Smooth muscle cell (in vitro differentiated cells): ENCODE measurements around the gene PRIM2. TPM values are rescaled to one million over a fixed set of nuclear protein-coding genes. Genes with fewer than 3 reads are reported as not detected.
"Not testable (repeated sequence)": the region's sequence is repeated elsewhere in the genome, so short reads cannot be mapped to it uniquely, and the experiment has no call there.

Source experiments
- DNase-seq: peaks from one replicate; lab custom pipeline; 2025; ENCODE audit not compliant: unreplicated experiment; lab: John Stamatoyannopoulos, UW
- H2AFZ ChIP-seq: fragments of 200-600 bp; sonication (generic); 2 replicates; pipeline ENCODE4 v1.6.0; 2016; ENCODE audit warnings: antibody characterized with exemption, low read depth, mild to moderate bottlenecking
- H3F3A ChIP-seq: fragments of 200-600 bp; sonication (generic); 2 replicates; pipeline ENCODE4 v1.6.0; 2017; ENCODE audit warnings: antibody characterized with exemption, low read depth
- H3K27ac ChIP-seq: fragments of 200-600 bp; sonication (generic); 2 replicates; pipeline ENCODE4 v1.5.1; 2016; ENCODE audit warnings: low read depth, mild to moderate bottlenecking
- H3K27me3 ChIP-seq: fragments of 200-600 bp; sonication (generic); 2 replicates; pipeline ENCODE4 v1.6.1; 2016; ENCODE audit warnings: low read depth, mild to moderate bottlenecking
- H3K36me3 ChIP-seq: fragments of 200-600 bp; sonication (generic); 2 replicates; pipeline ENCODE4 v1.5.1; 2016; ENCODE audit warnings: low read depth
- H3K4me1 ChIP-seq: fragments of 200-600 bp; sonication (generic); 2 replicates; pipeline ENCODE4 v1.5.1; 2016; ENCODE audit warnings: low read depth
- H3K4me2 ChIP-seq: fragments of 200-600 bp; sonication (generic); 2 replicates; pipeline ENCODE4 v1.6.0; 2016; ENCODE audit warnings: mild to moderate bottlenecking
- H3K4me3 ChIP-seq: fragments of 200-600 bp; sonication (generic); 2 replicates; pipeline ENCODE4 v1.5.1; 2016; ENCODE audit warnings: mild to moderate bottlenecking
- H3K79me2 ChIP-seq: fragments of 200-600 bp; sonication (generic); 2 replicates; pipeline ENCODE4 v1.6.0; 2016; ENCODE audit warnings: low read depth, mild to moderate bottlenecking
- H3K9ac ChIP-seq: fragments of 200-600 bp; sonication (generic); 2 replicates; pipeline ENCODE4 v1.6.0; 2016; ENCODE audit warnings: low read depth
- H3K9me3 ChIP-seq: fragments of 200-600 bp; sonication (generic); replicated peaks from 2 replicates; pipeline ENCODE4 v1.5.1; 2016; ENCODE audit warnings: low read depth
- H4K20me1 ChIP-seq: fragments of 200-600 bp; sonication (generic); 2 replicates; pipeline ENCODE4 v1.6.0; 2016; ENCODE audit warnings: low read depth
- WGBS: methylation state at CpG from one replicate; pipeline ENCODE4 v1.1.7; 2016; ENCODE audit warnings: low lambda C conversion rate; 5-methylcytosine and 5-hydroxymethylcytosine counted together
- polyA plus RNA-seq: library from polyadenylated mRNA; unstranded; fragments of >200 nt; fragmentation: Nextera tagmentation; extraction: Ambion mirVana; gene quantifications from 2 replicates; pipeline ENCODE4 v1.2.1, GENCODE V29; 2016
- total RNA-seq: library from RNA; depleted of rRNA; stranded (reverse); fragments of >200 nt; gene quantifications from 2 replicates; pipeline ENCODE4 v1.2.3, GENCODE V29; 2014

The PRIM2 gene
- total and polyA plus RNA-seq, 2 experiments from 2014 or later, result 6.3 to 13.7 TPM

GRCh38 chr6:57358319-57358718 is 40.9 kb downstream of the PRIM2 start:
- H3K4me2 ChIP-seq, DNase-seq, H3K4me1 ChIP-seq, H3K36me3 ChIP-seq, H3K27ac ChIP-seq, H3K4me3 ChIP-seq, H3K27me3 ChIP-seq, H3K79me2 ChIP-seq, H3K9ac ChIP-seq, H3F3A ChIP-seq, H4K20me1 ChIP-seq, H2AFZ ChIP-seq, H3K9me3 ChIP-seq: not testable (repeated sequence)

- not testable (repeated sequence) for H3K27me3 ChIP-seq, DNase-seq, H3K4me1 ChIP-seq, H2AFZ ChIP-seq, H3K79me2 ChIP-seq, H4K20me1 ChIP-seq, H3K9me3 ChIP-seq, H3F3A ChIP-seq, H3K9ac ChIP-seq, H3K36me3 ChIP-seq, H3K27ac ChIP-seq, H3K4me3 ChIP-seq, H3K4me2 ChIP-seq
Observed at GRCh38 chr6:57359766-57360165, 42.3 kb downstream of the PRIM2 start.

- not testable (repeated sequence) for H3K9me3 ChIP-seq, DNase-seq, H3K4me3 ChIP-seq, H3K79me2 ChIP-seq, H3K4me1 ChIP-seq, H3K36me3 ChIP-seq, H2AFZ ChIP-seq, H3F3A ChIP-seq, H3K9ac ChIP-seq, H3K4me2 ChIP-seq, H4K20me1 ChIP-seq, H3K27ac ChIP-seq, H3K27me3 ChIP-seq
- 93% methylated on average over 2 of the region's 2 CpGs for WGBS
Observed at GRCh38 chr6:57362340-57362739, 44.9 kb downstream of the PRIM2 start.

GRCh38 chr6:57365076-57365583 is 47.7 kb downstream of the PRIM2 start:
- not testable (repeated sequence) for H3K27ac ChIP-seq, H3K9me3 ChIP-seq, H3K9ac ChIP-seq, H3K27me3 ChIP-seq, H3F3A ChIP-seq, H3K79me2 ChIP-seq, H2AFZ ChIP-seq, H4K20me1 ChIP-seq, H3K4me2 ChIP-seq, H3K4me1 ChIP-seq, DNase-seq, H3K4me3 ChIP-seq, H3K36me3 ChIP-seq
- WGBS, result 93% methylated on average over 2 of the region's 2 CpGs

- H3F3A ChIP-seq, DNase-seq, H3K9ac ChIP-seq, H3K4me1 ChIP-seq, H3K27ac ChIP-seq, H3K79me2 ChIP-seq, H4K20me1 ChIP-seq, H3K36me3 ChIP-seq, H3K4me2 ChIP-seq, H3K4me3 ChIP-seq, H3K9me3 ChIP-seq, H3K27me3 ChIP-seq, H2AFZ ChIP-seq: not testable (repeated sequence)
- 93% methylated on average over 4 of the region's 4 CpGs for WGBS
Observed at GRCh38 chr6:57368965-57369731, 51.7 kb downstream of the PRIM2 start.

DNA sequence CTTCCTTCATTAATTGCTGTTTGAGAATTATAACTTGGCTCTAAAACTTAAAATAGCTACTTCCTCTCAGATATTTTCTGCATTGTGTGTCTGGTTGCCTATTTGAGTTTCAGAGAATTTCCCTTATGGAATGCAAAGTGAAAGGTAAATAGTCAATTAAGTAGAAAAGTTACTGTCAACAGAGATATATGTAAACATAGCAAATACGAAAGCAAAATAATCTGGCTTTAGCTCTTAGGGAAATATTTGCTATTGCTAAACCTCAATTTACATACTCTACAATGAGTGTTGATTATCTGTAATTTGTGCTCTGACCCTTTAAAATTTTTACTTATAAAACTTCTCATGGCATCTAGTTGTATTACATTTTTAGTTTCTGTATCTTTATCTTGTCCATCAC is 54.3 kb downstream of the PRIM2 start:
- not testable (repeated sequence) for H3K36me3 ChIP-seq, H3K4me3 ChIP-seq, H3K9me3 ChIP-seq, H2AFZ ChIP-seq, H3K27ac ChIP-seq, H3K4me1 ChIP-seq, H4K20me1 ChIP-seq, H3K4me2 ChIP-seq, DNase-seq, H3K27me3 ChIP-seq, H3K9ac ChIP-seq, H3F3A ChIP-seq, H3K79me2 ChIP-seq
- 83% methylated on average over 1 of the region's 1 CpG for WGBS

DNA sequence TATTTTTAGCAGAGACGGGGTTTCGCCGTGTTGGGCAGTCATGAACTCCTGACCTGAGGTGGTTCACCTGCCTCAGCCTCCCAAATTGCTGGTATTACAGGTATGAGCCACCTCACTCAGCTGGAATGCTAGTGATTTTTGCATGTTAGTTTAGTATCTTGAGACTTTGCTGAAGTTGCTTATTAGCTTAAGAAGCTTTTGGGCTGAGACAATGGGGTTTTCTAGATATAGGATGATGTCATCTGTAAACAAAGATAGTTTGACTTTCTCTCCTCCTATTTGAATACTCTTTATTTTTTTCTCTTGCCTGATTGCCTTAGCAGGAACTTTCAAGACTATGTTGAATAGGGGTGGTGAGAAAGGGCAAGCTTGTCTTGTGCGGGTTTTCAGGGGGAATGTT is 57.3 kb downstream of the PRIM2 start:
- H3K27me3 ChIP-seq, H4K20me1 ChIP-seq, H2AFZ ChIP-seq, H3K79me2 ChIP-seq, DNase-seq, H3K4me2 ChIP-seq, H3K27ac ChIP-seq, H3K4me3 ChIP-seq, H3F3A ChIP-seq, H3K9ac ChIP-seq, H3K36me3 ChIP-seq, H3K9me3 ChIP-seq, H3K4me1 ChIP-seq: not testable (repeated sequence)
- WGBS, result 78% methylated on average over 4 of the region's 4 CpGs

DNA sequence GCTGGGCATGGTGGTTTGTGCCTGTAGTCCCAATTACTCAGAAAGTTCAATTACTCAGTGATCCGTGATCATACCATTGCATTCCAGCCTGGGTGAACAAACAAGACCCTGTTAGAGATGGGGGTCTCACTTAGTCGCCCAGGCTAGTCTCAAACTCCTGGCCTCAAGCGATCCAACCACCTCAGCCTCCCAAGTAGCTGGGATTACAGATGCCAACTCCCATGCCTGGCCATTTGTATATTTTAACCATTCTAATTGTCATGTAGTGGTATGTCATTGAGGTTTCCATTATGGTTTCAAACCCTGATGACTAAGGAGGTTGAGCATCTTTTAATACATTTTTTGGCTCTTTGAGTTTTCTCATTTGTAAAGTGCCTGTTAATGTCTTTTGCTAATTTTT is 58.7 kb downstream of the PRIM2 start:
- not testable (repeated sequence) for H2AFZ ChIP-seq, H3K9me3 ChIP-seq, H3K27me3 ChIP-seq, DNase-seq, H3K4me3 ChIP-seq, H3K4me1 ChIP-seq, H3K9ac ChIP-seq, H4K20me1 ChIP-seq, H3K79me2 ChIP-seq, H3K36me3 ChIP-seq, H3F3A ChIP-seq, H3K27ac ChIP-seq, H3K4me2 ChIP-seq
- 98% methylated on average over 3 of the region's 3 CpGs for WGBS
